ENCODE results near the gene THNSL1.

GRCh38 chr10:25014579-25014978 lies 1.8 kb upstream of the THNSL1 start:
- TF ChIP-seq ZNF324 (tag by site-specific recombination; IDR thresholded peaks at IDR 0.05) (no peak), CTCF (tag by site-specific recombination; IDR thresholded peaks at IDR 0.05) (no peak), ZNF274 (IDR thresholded peaks at IDR 0.05; ENCODE audit: low read length) (no peak), ZNF274 (tag by site-specific recombination; IDR thresholded peaks at IDR 0.05; ENCODE audit: borderline replicate concordance) (no peak), BCL6B (tag by site-specific recombination; IDR thresholded peaks at IDR 0.05) (no peak), MEIS1 (CRISPR knock-in tag; IDR thresholded peaks at IDR 0.05; ENCODE audit: borderline replicate concordance) (no peak), ZNF341 (tag by site-specific recombination; IDR thresholded peaks at IDR 0.05; ENCODE audit: low read depth) (no peak), OVOL3 (tag by site-specific recombination; IDR thresholded peaks at IDR 0.05) (no peak), ZNF513 (tag by site-specific recombination; IDR thresholded peaks at IDR 0.05) (no peak), ZNF423 (tag by site-specific recombination; IDR thresholded peaks at IDR 0.05) (no peak)
